Activated naive CD8-positive, alpha-beta T cell treated with anti-CD3 and anti-CD28 coated beads, Interleukin-2, amount 50 U/mL, for 16 hours (primary cell): ENCODE results near the gene ZNF277.

ENCODE experiments used
- DNase-seq: peaks from one replicate; pipeline ENCODE4 v3.0.0-alpha.2; 2020; ENCODE audit warnings: low read depth, low spot score

Gene ZNF277

DNA sequence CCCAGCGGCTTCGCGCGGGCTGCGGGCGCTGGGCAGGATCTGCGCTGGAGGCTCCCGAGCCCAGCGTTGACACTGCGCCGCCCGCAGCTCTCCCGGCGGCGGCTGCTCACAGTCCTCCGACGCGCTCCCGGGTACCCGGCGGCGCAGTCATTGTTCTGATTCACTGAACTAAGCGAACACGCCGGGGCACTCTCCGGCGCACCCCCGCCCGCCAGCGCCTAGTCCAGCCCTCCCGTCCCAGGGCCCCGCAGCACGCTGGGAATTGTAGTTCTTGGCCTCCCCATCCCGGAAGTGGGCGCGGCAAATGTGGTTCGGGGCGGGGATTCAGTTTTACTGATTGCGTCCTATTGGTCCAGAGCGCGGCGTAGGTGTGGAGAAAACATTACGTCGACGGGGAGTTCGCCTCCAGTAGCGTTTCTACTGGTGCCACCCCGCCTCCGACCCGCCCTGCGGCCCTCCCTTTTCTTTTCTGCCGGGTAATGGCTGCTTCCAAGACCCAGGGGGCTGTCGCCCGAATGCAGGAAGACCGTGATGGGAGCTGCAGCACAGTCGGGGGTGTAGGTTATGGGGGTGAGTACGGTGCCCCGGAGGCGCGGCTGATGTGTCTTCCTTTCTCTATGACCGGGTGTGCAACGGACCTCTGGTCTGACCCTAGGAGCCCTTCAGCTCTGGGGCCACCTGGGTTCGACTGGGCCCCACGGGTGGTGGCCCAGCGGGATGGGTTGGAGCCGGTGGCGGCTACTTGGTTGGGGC is at the start of gene ZNF277, which contains the start of gene DOCK4:
ZNF277 (plus strand) TSS at position 458 of the 753 bp plus-strand sequence; CDS start at position 480, 22 bp downstream.
DOCK4 (minus strand) TSS at position 162 of the 753 bp plus-strand sequence. CDS start 261 bp downstream, outside the sequence.
- peak; percentile 99 for DNase-seq

DNA sequence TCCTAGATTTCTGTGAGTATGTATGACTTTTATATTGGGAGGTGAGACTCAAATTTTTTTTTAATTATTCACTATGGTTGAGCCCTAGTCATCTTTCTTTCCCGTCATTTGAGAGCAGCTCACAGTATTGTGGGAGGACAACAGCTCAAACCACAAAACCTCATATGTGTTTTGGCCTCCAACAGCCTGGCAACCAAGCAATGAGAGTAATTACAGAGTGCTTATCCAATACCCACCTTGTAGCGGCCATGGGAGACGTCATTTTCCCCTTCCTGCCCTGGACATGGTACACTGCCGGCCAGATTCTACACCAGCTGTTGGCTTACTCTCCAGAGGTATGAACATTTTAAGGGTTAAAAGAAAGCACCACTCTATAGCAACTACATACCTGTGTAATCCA is 49.4 kb upstream of the ZNF277 start:
- DNase-seq: no peak

- DNase-seq: no peak
Observed at GRCh38 chr7:112159351-112159750, 47.1 kb upstream of the ZNF277 start.

- DNase-seq: no peak
Observed at GRCh38 chr7:112160130-112160770, 46.2 kb upstream of the ZNF277 start.

- no peak for DNase-seq
Observed at GRCh38 chr7:112160771-112161150, 45.7 kb upstream of the ZNF277 start.

- DNase-seq: no peak
Observed at GRCh38 chr7:112161253-112162141, 45.0 kb upstream of the ZNF277 start.

- no peak for DNase-seq
Observed at GRCh38 chr7:112162142-112162766, 44.2 kb upstream of the ZNF277 start.

DNA sequence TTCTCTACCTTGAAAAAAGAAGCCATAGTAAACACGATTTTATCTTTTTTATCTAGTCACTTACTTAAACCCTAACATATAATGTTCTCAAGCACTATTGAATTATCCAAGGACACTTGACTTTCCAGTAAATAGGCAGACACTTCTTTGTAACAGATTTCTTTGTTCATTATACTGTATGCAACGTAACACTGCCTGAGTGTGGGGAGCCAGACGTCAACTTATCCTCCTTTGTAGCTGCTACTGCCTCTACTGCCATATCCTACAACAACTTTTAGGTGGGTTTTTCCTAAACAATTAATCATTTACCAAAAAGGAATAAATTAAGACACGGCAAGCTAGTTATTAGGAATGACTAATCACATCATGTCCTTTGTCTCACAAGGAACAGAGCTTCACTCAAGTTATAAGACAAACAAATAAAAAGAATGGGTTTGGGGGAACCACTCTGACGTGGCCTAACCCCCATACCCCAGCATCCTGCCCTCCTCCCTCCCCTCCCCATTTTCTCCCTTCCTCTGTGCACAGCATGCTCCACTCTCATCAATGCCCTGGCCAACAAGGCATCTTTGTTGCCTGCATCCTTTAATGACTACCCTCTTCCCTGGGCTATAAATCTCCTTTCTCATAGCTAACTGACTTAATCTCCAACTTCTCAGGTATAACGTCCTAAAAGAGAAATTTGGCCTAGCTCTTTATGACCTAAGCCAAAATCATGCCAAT is 43.5 kb upstream of the ZNF277 start:
- DNase-seq: no peak

DNA sequence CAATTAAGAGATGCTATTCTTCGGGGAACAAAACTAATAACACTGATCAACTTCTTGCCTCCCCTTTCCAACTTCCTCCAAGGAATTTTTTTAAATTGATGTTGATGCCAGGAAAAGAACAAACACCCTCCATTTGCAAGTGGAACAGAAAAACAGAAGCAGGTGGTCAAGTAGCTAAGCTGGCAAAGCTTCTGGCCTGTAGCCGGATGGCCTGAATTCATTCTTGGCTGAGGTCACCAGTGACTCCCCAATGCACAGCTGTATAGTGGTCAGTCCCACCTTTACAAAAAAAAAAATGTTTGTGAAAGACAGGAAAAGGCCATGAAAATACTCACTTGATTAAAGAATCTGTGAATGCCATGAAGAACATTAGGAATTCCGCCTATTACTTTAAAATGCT is 39.3 kb upstream of the ZNF277 start:
- DNase-seq: no peak

DNA sequence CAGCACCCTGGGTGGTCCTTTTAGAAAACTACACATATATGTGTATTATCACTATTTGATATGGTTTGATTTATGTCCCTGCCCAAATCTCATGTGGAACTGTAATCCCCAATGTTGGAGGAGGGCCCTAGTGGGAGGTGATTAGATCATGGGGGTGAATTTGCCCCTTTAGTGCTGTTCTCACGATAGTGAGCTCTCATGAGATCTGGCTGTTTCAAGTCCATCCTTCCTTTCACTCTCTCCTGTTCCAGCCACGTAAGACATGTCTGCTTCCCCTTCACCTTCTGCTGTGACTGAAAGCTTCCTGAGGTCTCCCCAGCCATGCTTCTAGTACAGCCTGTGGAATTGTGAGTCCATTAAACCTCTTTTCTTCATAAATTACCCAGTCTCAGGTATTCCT is 37.6 kb upstream of the ZNF277 start:
- DNase-seq: no peak

GRCh38 chr7:112171673-112172072 is 34.8 kb upstream of the ZNF277 start:
- DNase-seq: no peak

DNA sequence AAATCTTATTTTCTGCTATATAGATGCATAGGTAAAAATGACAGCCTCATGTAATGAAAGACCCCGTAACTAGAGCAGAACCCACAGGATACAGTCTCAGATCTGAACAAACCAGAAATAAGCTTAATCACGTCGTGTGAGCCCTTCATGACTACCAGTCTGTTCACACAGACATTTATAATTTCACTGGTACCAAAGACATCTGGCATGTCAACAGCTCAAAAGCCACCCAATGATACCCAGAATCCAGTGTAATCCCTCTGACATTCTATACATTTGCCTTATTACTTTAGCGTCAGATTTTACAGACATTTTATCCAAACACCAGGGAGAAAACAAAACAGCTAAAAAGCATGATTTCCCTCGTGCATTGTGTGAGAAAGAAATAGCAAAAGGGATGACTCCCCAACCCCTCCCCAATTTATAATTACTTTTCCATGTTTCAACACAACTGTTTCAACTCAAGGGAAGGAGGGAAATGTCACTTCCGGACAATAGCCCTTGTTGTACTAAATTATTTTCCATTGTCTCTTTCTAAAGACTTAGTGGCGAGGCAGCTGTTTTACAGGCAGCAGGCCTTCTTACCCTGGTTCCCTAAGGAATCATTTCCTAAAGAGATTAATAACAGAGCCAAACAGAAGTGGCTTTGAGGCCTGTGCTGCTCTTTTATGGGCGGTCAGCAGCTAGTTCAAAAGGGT is 33.5 kb upstream of the ZNF277 start:
- no peak for DNase-seq

GRCh38 chr7:112173568-112173905 is 33.0 kb upstream of the ZNF277 start:
- DNase-seq: no peak

DNA sequence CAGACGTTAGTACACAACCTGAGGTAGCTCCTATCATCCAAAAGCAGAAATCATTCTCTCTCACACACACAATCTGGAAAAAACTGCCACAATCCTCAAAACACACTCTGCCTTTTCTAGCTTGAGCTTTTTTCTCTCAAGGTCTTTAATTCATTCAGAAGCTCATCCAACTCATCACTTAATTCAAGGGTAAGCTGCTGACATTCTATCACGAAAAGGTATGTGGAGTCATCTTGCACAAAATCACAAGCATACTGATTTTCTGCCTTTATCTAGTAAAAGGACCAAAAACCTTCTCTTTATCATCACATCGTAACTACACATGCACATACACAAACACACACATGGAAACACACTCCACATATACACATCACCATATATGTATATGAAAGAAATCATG is 32.3 kb upstream of the ZNF277 start:
- DNase-seq: no peak

- DNase-seq: no peak
Observed at GRCh38 chr7:112176241-112176640, 30.3 kb upstream of the ZNF277 start.

DNA sequence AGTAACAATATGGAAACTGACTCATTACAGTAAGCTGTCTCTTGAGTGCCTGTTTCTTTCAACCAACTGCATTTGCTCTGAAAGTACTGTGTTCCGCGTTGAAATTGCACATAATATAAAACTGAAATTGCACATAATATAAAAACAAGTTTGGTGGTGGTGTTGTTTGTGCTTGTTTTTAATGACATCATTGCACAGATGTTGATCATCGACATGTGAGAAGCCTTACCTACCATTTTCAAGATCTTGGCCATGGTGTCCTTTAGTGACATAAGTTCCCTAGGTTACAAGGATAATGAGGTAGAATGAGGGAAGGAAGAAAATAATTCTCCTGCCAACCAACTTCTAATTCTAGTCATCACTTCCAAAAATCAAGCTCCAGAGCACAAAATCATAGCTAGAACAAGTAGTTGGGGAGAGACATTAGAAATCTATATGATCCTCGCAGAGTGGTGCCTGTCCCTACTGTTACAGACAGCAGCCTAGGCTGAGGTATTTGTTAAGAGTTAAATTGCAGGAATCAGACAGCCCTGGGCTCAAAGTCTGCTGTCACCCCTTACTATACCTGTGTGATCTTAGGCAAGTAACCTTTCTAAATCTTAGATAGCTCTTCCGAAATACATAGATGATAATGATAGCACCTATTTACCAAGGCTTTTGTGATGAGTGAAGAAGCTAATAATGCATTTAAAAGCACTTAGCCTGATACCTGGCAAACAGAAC is 29.6 kb upstream of the ZNF277 start:
- no peak for DNase-seq

DNA sequence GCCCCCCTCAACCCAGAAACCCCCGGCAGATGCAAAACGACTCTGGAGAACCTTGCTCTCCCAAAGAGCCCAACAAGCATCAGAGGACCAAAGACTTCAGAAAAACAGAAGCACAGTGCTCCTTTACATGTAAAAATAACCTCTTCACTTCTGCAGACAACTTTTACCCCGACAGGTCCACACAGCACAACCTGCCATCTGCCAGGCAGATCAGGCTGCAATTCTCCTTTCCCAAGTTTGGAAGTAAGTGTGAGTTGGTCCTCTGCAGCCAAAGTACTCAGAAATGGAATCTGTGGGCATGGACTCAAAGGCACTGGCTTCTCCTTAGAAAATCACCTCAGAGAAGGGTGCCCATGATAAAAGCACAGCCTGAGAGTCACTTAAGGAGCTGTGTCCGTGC is 26.3 kb upstream of the ZNF277 start:
- DNase-seq: no peak

- no peak for DNase-seq
Observed at GRCh38 chr7:112182749-112183148, 23.7 kb upstream of the ZNF277 start.

GRCh38 chr7:112183266-112183665 is 23.2 kb upstream of the ZNF277 start:
- DNase-seq: no peak

- no peak for DNase-seq
Observed at GRCh38 chr7:112184455-112184854, 22.0 kb upstream of the ZNF277 start.
